PC-3 (cell line): ENCODE measurements around the gene PAQR4.

Experiments
- EZH2 ChIP-seq: fragments of 300-600 bp; sonication (generic); IDR thresholded peaks from one replicate; pipeline ENCODE4 v1.6.1; 2017; ENCODE audit warnings: antibody characterized with exemption, mild to moderate bottlenecking, low read length; ENCODE audit not compliant: unreplicated experiment
- TF ChIP-seq, protein P1 (sequence below): fragments of 300-600 bp; sonication (generic); conservative IDR thresholded peaks from 2 replicates; pipeline ENCODE4 v1.5.1; 2017; ENCODE audit warnings: antibody characterized with exemption, low read depth, mild to moderate bottlenecking, low read length

- TF ChIP-seq EZH2: no peak
- TF ChIP-seq, protein P1, sequence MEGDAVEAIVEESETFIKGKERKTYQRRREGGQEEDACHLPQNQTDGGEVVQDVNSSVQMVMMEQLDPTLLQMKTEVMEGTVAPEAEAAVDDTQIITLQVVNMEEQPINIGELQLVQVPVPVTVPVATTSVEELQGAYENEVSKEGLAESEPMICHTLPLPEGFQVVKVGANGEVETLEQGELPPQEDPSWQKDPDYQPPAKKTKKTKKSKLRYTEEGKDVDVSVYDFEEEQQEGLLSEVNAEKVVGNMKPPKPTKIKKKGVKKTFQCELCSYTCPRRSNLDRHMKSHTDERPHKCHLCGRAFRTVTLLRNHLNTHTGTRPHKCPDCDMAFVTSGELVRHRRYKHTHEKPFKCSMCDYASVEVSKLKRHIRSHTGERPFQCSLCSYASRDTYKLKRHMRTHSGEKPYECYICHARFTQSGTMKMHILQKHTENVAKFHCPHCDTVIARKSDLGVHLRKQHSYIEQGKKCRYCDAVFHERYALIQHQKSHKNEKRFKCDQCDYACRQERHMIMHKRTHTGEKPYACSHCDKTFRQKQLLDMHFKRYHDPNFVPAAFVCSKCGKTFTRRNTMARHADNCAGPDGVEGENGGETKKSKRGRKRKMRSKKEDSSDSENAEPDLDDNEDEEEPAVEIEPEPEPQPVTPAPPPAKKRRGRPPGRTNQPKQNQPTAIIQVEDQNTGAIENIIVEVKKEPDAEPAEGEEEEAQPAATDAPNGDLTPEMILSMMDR: 0 out of 2 replicates have a peak, but pooled peaks have one; percentile 14
Measured at GRCh38 chr16:2963723-2964474, 5.2 kb upstream of the PAQR4 start, which contains the start of gene KREMEN2.
